Peyer's patch (tissue), 4 donors: ENCODE results near the gene GPR52.

Source experiments
- CTCF ChIP-seq, 6 experiments: fragments of 450-650 bp in 4 of 6; fragments of 200-600 bp in 2 of 6; sonication (generic) in 1 of 6; IDR thresholded peaks; one replicate each; pipeline ENCODE4 v1.5.1; 2017 to 2019; ENCODE audit warnings: antibody characterized with exemption in 6 of 6, mild to moderate bottlenecking in 3 of 6, moderate library complexity in 1 of 6
- POLR2A ChIP-seq, 2 donors: fragments of 450-650 bp; IDR thresholded peaks; one replicate each; pipeline ENCODE4 v1.5.1; 2017; ENCODE audit warnings: antibody characterized with exemption in 2 of 2, mild to moderate bottlenecking in 2 of 2, moderate library complexity in 2 of 2

- TF ChIP-seq POLR2A (IDR thresholded peaks at IDR 0.05) (no peak), CTCF (IDR thresholded peaks at IDR 0.05) (no peak)
Observed at GRCh38 chr1:174469687-174470086, 21.9 kb downstream of the GPR52 start.
